H1 (cell line): ENCODE results near the gene NEDD4L.

Experiments used
- BCL11A ChIP-seq, 2 experiments: IDR thresholded peaks; one replicate each; pipeline ENCODE4 v1.6.1; 2011; ENCODE audit warnings: low read depth in 2 of 2, low read length in 2 of 2, mild to moderate bottlenecking in 2 of 2
- CTCF ChIP-seq, 3 experiments: IDR thresholded peaks; 1 replicate in 2 of 3; 2 replicates in 1 of 3; pipeline versions ENCODE4 v1.5.1 to v1.6.1; 2011; ENCODE audit warnings: low read length in 3 of 3, mild to moderate bottlenecking in 3 of 3, inconsistent platforms in 2 of 3, low read depth in 1 of 3, moderate library complexity in 1 of 3; ENCODE audit not compliant: insufficient read depth in 1 of 3; ENCODE audit errors: control extremely low read depth in 1 of 3
- EP300 ChIP-seq, 2 experiments: IDR thresholded peaks; 1 replicate in 1 of 2; 2 replicates in 1 of 2; pipeline ENCODE4 v1.6.1; 2011 to 2012; ENCODE audit warnings: low read depth in 2 of 2, low read length in 2 of 2, mild to moderate bottlenecking in 2 of 2, borderline replicate concordance in 1 of 2, inconsistent platforms in 1 of 2, moderate library complexity in 1 of 2
- EZH2 ChIP-seq: fragments of 200-600 bp; sonication (generic); IDR thresholded peaks from 2 replicates; pipeline ENCODE4 v1.7.1; 2012; ENCODE audit warnings: low read depth, mild to moderate bottlenecking, moderate library complexity, low read length, inconsistent platforms; ENCODE audit not compliant: severe bottlenecking
- NRF1 ChIP-seq: IDR thresholded peaks from 2 replicates; pipeline ENCODE4 v1.6.1; 2011; ENCODE audit warnings: mild to moderate bottlenecking, low read depth, low read length, improper control_type of control experiment
- PHF8 ChIP-seq: fragments of 200-600 bp; sonication (generic); conservative IDR thresholded peaks from 2 replicates; pipeline ENCODE4 v1.7.1; 2012; ENCODE audit warnings: low read depth, mild to moderate bottlenecking, inconsistent platforms, low read length, moderate library complexity
- POLR2A ChIP-seq, 2 experiments: IDR thresholded peaks; 1 replicate in 1 of 2; 2 replicates in 1 of 2; pipeline ENCODE4 v1.6.1; 2011; ENCODE audit warnings: low read depth in 2 of 2, low read length in 2 of 2, mild to moderate bottlenecking in 2 of 2; ENCODE audit errors: control extremely low read depth in 1 of 2
- SIN3A ChIP-seq, 2 experiments: IDR thresholded peaks in 1 of 2; conservative IDR thresholded peaks in 1 of 2; 2 replicates each; pipeline ENCODE4 v1.6.1; 2011 to 2012; ENCODE audit warnings: low read length in 2 of 2, improper control_type of control experiment in 1 of 2, low read depth in 1 of 2, mild to moderate bottlenecking in 1 of 2

- no peak for TF ChIP-seq EP300 (IDR thresholded peaks at IDR 0.05; ENCODE audit: borderline replicate concordance in 1 of 2, low read depth in 2 of 2, low read length in 2 of 2)
- no peak for TF ChIP-seq SIN3A (conservative IDR thresholded peaks at IDR 0.05 in 1 of 2, IDR thresholded peaks at IDR 0.05 in 1 of 2; ENCODE audit: low read depth in 1 of 2, low read length in 2 of 2)
- no peak for TF ChIP-seq CTCF (IDR thresholded peaks at IDR 0.05; ENCODE audit: control extremely low read depth in 1 of 3, insufficient read depth in 1 of 3, low read depth in 1 of 3, low read length in 3 of 3)
- no peak for TF ChIP-seq POLR2A (IDR thresholded peaks at IDR 0.05; ENCODE audit: control extremely low read depth in 1 of 2, low read depth in 2 of 2, low read length in 2 of 2)
- TF ChIP-seq PHF8: no peak
- no peak for TF ChIP-seq NRF1
- no peak for TF ChIP-seq BCL11A (IDR thresholded peaks at IDR 0.05; ENCODE audit: low read depth in 2 of 2, low read length in 2 of 2)
- no peak for TF ChIP-seq EZH2
Observed at GRCh38 chr18:58102018-58102417, 58.0 kb downstream of the NEDD4L start.
